Endothelial cell of umbilical vein (primary cell): ENCODE results near the gene SH3TC2. TPM values are rescaled to one million over a fixed set of nuclear protein-coding genes. Genes with fewer than 3 reads are reported as not detected.

ENCODE experiments used
- BruUV-seq: library from RNA; stranded (reverse); fragments of 400-500 nt; replicated peaks from 2 replicates; lab custom pipeline; 2021; lab: Mats Ljungman, UMichigan
- CTCF ChIA-PET: fragments of 300-600, 350-600 bp; sonication (Branson Sonifier 250); formaldehyde crosslinking; loops from one replicate; lab custom pipeline; 2021; ENCODE audit warnings: antibody characterized with exemption, inconsistent platforms; lab: Charles Lee
- POLR2A ChIA-PET: fragments of 300-600, 350-600 bp; sonication (Branson Sonifier 250); formaldehyde crosslinking; loops from one replicate; lab custom pipeline; 2021; ENCODE audit warnings: antibody characterized with exemption, inconsistent platforms; lab: Charles Lee
- DNase-seq: peaks from one replicate; pipeline ENCODE4 v3.0.0-alpha.2; 2011; ENCODE audit warnings: low read depth, low spot score
- FAIRE-seq: peaks from 2 replicates; lab custom pipeline; 2011; peaks lifted over from hg19 to GRCh38; lab: Jason Lieb, UNC
- H2AFZ ChIP-seq: 2 replicates; pipeline ENCODE4 v1.6.0; 2012; ENCODE audit warnings: low read depth, low read length, control low read depth, inconsistent platforms
- H3K27ac ChIP-seq: 2 replicates; pipeline ENCODE4 v1.5.1; 2011; ENCODE audit warnings: low read depth, mild to moderate bottlenecking, control low read depth, low read length, moderate library complexity; ENCODE audit not compliant: insufficient read depth
- H3K27me3 ChIP-seq, 2 experiments: 2 replicates each; pipeline versions ENCODE4 v1.6.0 to v1.6.1; 2011; ENCODE audit warnings: low read length in 2 of 2, mixed read lengths in 1 of 2; ENCODE audit not compliant: control insufficient read depth in 2 of 2, insufficient read depth in 2 of 2
- H3K36me3 ChIP-seq, 2 experiments: 2 replicates in 1 of 2; 3 replicates in 1 of 2; pipeline ENCODE4 v1.5.1; 2011; ENCODE audit warnings: low read length in 2 of 2, mild to moderate bottlenecking in 1 of 2, moderate library complexity in 1 of 2; ENCODE audit not compliant: control insufficient read depth in 2 of 2, insufficient read depth in 2 of 2; ENCODE audit errors: extremely low read depth in 1 of 2
- H3K4me1 ChIP-seq: 3 replicates; pipeline ENCODE4 v1.5.1; 2011; ENCODE audit warnings: mild to moderate bottlenecking, low read length; ENCODE audit not compliant: control insufficient read depth, insufficient read depth; ENCODE audit errors: extremely low read depth
- H3K4me2 ChIP-seq: 2 replicates; pipeline ENCODE4 v1.6.1; 2011; ENCODE audit warnings: low read length, control low read depth, mixed read lengths; ENCODE audit not compliant: insufficient read depth
- H3K4me3 ChIP-seq, 3 experiments: fragments of 200-600 bp in 1 of 3; sonication (generic), shearing (Covaris generic) in 1 of 3; replicated peaks in 1 of 3; 2 replicates each; pipeline ENCODE4 v1.5.1; 2011 to 2016; ENCODE audit warnings: control low read depth in 3 of 3, low read length in 3 of 3, mild to moderate bottlenecking in 2 of 3, inconsistent platforms in 1 of 3, low read depth in 1 of 3, moderate library complexity in 1 of 3; ENCODE audit not compliant: insufficient read depth in 1 of 3
- H3K79me2 ChIP-seq: 2 replicates; pipeline ENCODE4 v1.6.0; 2012; ENCODE audit warnings: low read length, inconsistent platforms; ENCODE audit not compliant: control insufficient read depth, insufficient read depth
- H3K9ac ChIP-seq: replicated peaks from 2 replicates; pipeline ENCODE3; 2011; ENCODE audit warnings: low read length, control low read depth; ENCODE audit not compliant: insufficient read depth; ENCODE audit errors: extremely low read depth
- H3K9me1 ChIP-seq: replicated peaks from 3 replicates; pipeline ENCODE4 v1.6.0; 2011; ENCODE audit warnings: mild to moderate bottlenecking, low read length; ENCODE audit not compliant: control insufficient read depth, insufficient read depth; ENCODE audit errors: extremely low read depth
- H3K9me3 ChIP-seq: replicated peaks from 2 replicates; pipeline ENCODE4 v1.5.1; 2012; ENCODE audit warnings: low read length, inconsistent platforms; ENCODE audit not compliant: control insufficient read depth, insufficient read depth
- H4K20me1 ChIP-seq: replicated peaks from 2 replicates; pipeline ENCODE3; 2011; ENCODE audit warnings: mild to moderate bottlenecking, low read length; ENCODE audit not compliant: control insufficient read depth, insufficient read depth; ENCODE audit errors: extremely low read depth
- CTCF ChIP-seq, 2 donors: IDR thresholded peaks; 1 replicate in 1 of 2; 2 replicates in 1 of 2; pipeline ENCODE4 v1.5.1; 2011; ENCODE audit warnings: low read length in 2 of 2, mild to moderate bottlenecking in 2 of 2, moderate library complexity in 2 of 2, control low read depth in 1 of 2, inconsistent platforms in 1 of 2, low read depth in 1 of 2; ENCODE audit not compliant: insufficient read depth in 1 of 2; ENCODE audit errors: extremely low read depth in 1 of 2
- EZH2 ChIP-seq: IDR thresholded peaks from 2 replicates; pipeline ENCODE4 v1.6.1; 2012; ENCODE audit warnings: borderline replicate concordance, low read depth, mild to moderate bottlenecking, moderate library complexity, low read length, inconsistent platforms; ENCODE audit not compliant: severe bottlenecking
- FOS ChIP-seq: IDR thresholded peaks from 2 replicates; pipeline ENCODE4 v1.6.1; 2011; ENCODE audit warnings: mild to moderate bottlenecking, low read length, moderate library complexity, borderline replicate concordance; ENCODE audit not compliant: insufficient read depth
- GATA2 ChIP-seq: IDR thresholded peaks from 2 replicates; pipeline ENCODE4 v1.7.0; 2011; ENCODE audit warnings: low read depth, mild to moderate bottlenecking, moderate library complexity, mixed read lengths, low read length; ENCODE audit not compliant: insufficient read length, insufficient read depth
- JUN ChIP-seq: IDR thresholded peaks from 2 replicates; pipeline ENCODE4 v1.6.1; 2011; ENCODE audit warnings: borderline replicate concordance, low read depth; ENCODE audit not compliant: insufficient read length, insufficient read depth
- MAX ChIP-seq: IDR thresholded peaks from 2 replicates; pipeline ENCODE4 v1.6.1; 2011; ENCODE audit not compliant: insufficient read depth, insufficient read length
- MYC ChIP-seq: IDR thresholded peaks from one replicate; pipeline ENCODE4 v1.6.1; 2011; ENCODE audit warnings: mild to moderate bottlenecking, low read depth, low read length
- POLR2A ChIP-seq: IDR thresholded peaks from 2 replicates; pipeline ENCODE4 v1.6.1; 2012; ENCODE audit warnings: low read depth, mild to moderate bottlenecking, control low read depth, low read length
- POLR2AphosphoS5 ChIP-seq: IDR thresholded peaks from 2 replicates; pipeline ENCODE4 v1.6.1; 2012; ENCODE audit warnings: low read depth, mild to moderate bottlenecking, control low read depth, low read length, moderate library complexity; ENCODE audit not compliant: insufficient read depth
- dilution Hi-C: fragments of 300-500 bp; cut with MboI; formaldehyde crosslinking; loops from one replicate; pipeline ENCODE4 v1.15.0; 2019; ENCODE audit warnings: low sequenced_read_pairs; ENCODE audit not compliant: extremely low pct_ligation_motif_present
- intact Hi-C: fragments of 100-400 bp; cut with micrococcal nuclease; formaldehyde crosslinking; loops from one replicate; pipeline ENCODE4 v1.10.0; 2022
- polyA plus RNA-seq, 4 experiments: library from polyadenylated mRNA; depleted of rRNA in 3 of 4; stranded (reverse) in 3 of 4; unstranded in 1 of 4; fragments of >200 nt; gene quantifications; 2 replicates each; pipeline versions ENCODE4 v1.2.1 to v1.2.3, GENCODE V29; 2011 to 2012; ENCODE audit warnings: missing spikeins in 1 of 4
- total RNA-seq: library from RNA; stranded (reverse); gene quantifications from 2 replicates; pipeline ENCODE4 v1.2.3, GENCODE V29; 2021

Gene SH3TC2
- total and polyA plus RNA-seq, 2 donors (not counting 3 experiments of a cell fraction or from before 2014, with no cell fraction given), result 0.91 to 4.3 TPM

GRCh38 chr5:148966348-148966747 is 96.5 kb downstream of the SH3TC2 start:
- Histone ChIP-seq H3K27me3 (no peaks in the 10 kb centered on the region), H3K9me3 (no peaks in the 10 kb centered on the region), H3K27ac (peak overlapping the region; percentile 93), H3K4me2 (no peak overlapping the region), H2AFZ (no peak overlapping the region), H3K4me1 (peaks cover 16% of the 10 kb centered on the region), H3K36me3 (no peaks in the 10 kb centered on the region), H4K20me1 (no peaks in the 10 kb centered on the region), H3K9ac (peak overlapping the region; percentile 32), H3K9me1 (no peaks in the 10 kb centered on the region), H3K4me3 (no peak overlapping the region), H3K79me2 (no peaks in the 10 kb centered on the region)
- ChIA-PET POLR2A (interaction anchor here (1.0 kb wide), 1 partner anchor 11 kb away, joined by 3 read pairs; no protein-coding TSS in a partner anchor), CTCF (interaction anchor here (0.6 to 3.3 kb wide), 10 partner anchors 8 to 232 kb away, joined by 3 to 31 read pairs (median 7); partner anchors contain the start of gene ADRB2)
- DNase-seq, result no peak
- FAIRE-seq, result no peak
- TF ChIP-seq POLR2A, result no peak
- TF ChIP-seq GATA2, result no peak
- no peak for TF ChIP-seq POLR2AphosphoS5
- TF ChIP-seq EZH2, result no peak
- no peak for TF ChIP-seq MYC
- TF ChIP-seq FOS, result no peak
- TF ChIP-seq CTCF (IDR thresholded peaks at IDR 0.05; ENCODE audit: extremely low read depth in 1 of 2, insufficient read depth in 1 of 2, low read depth in 1 of 2, low read length in 2 of 2), result no peak
- no peak for TF ChIP-seq MAX
- no peak for TF ChIP-seq JUN
- BruUV-seq, result TSS peak; percentile 92
- dilution Hi-C loops, result no loop called here
- intact Hi-C loops, result loop anchor here (1.0 kb wide), 1 partner anchor 18 kb away; no protein-coding TSS in a partner anchor
